DND-41 (cell line): Measurements from ENCODE around the gene CGRRF1.

ENCODE experiments used
- ATAC-seq: fragments of 200-7000 bp; cut with Tn5 transposase; 3 replicates; pipeline ENCODE4 v1.9.1; 2021; ENCODE audit warnings: low read depth; ENCODE audit not compliant: insufficient read depth
- DNase-seq: peaks from one replicate; pipeline ENCODE4 v3.0.0-alpha.2; 2020
- H2AFZ ChIP-seq: 2 replicates; pipeline ENCODE4 v1.6.0; 2012; ENCODE audit warnings: low read depth, low read length
- H3K27ac ChIP-seq: 2 replicates; pipeline ENCODE4 v1.5.1; 2012; ENCODE audit warnings: low read length, inconsistent platforms
- H3K27me3 ChIP-seq: fragments of 200-600 bp; sonication (generic); 2 replicates; pipeline ENCODE4 v1.6.0; 2012; ENCODE audit warnings: low read length, mild to moderate bottlenecking, inconsistent platforms; ENCODE audit not compliant: insufficient read depth, poor library complexity
- H3K36me3 ChIP-seq: 2 replicates; pipeline ENCODE4 v1.5.1; 2012; ENCODE audit warnings: low read length, inconsistent platforms; ENCODE audit not compliant: insufficient read depth
- H3K4me1 ChIP-seq: 2 replicates; pipeline ENCODE4 v1.5.1; 2012; ENCODE audit warnings: mild to moderate bottlenecking, low read length; ENCODE audit not compliant: insufficient read depth
- H3K4me2 ChIP-seq: 2 replicates; pipeline ENCODE4 v1.6.0; 2012; ENCODE audit warnings: mild to moderate bottlenecking, moderate library complexity, low read length, inconsistent platforms; ENCODE audit not compliant: insufficient read depth
- H3K4me3 ChIP-seq, 2 experiments: fragments of 200-600 bp in 1 of 2; shearing (Covaris generic) in 1 of 2; 2 replicates each; pipeline ENCODE4 v1.5.1; 2012 to 2016; ENCODE audit warnings: inconsistent platforms in 2 of 2, low read length in 2 of 2, mild to moderate bottlenecking in 2 of 2, low read depth in 1 of 2, moderate library complexity in 1 of 2
- H3K79me2 ChIP-seq: 2 replicates; pipeline ENCODE4 v1.6.0; 2012; ENCODE audit warnings: low read length, inconsistent platforms; ENCODE audit not compliant: insufficient read depth
- H3K9ac ChIP-seq: 2 replicates; pipeline ENCODE4 v1.6.0; 2012; ENCODE audit warnings: low read depth, mild to moderate bottlenecking, inconsistent platforms, low read length, moderate library complexity
- H3K9me3 ChIP-seq: 2 replicates; pipeline ENCODE4 v1.5.1; 2012; ENCODE audit warnings: low read length, moderate library complexity, mild to moderate bottlenecking, inconsistent platforms; ENCODE audit not compliant: insufficient read depth, severe bottlenecking
- H4K20me1 ChIP-seq: 2 replicates; pipeline ENCODE4 v1.6.0; 2012; ENCODE audit warnings: low read length; ENCODE audit not compliant: insufficient read depth
- EZH2 ChIP-seq: IDR thresholded peaks from 3 replicates; pipeline ENCODE4 v1.6.1; 2012; ENCODE audit warnings: borderline replicate concordance, low read depth, mild to moderate bottlenecking, moderate library complexity, low read length, inconsistent platforms; ENCODE audit not compliant: severe bottlenecking
- TF ChIP-seq, protein P1 (sequence below): IDR thresholded peaks from 2 replicates; pipeline ENCODE4 v1.5.1; 2012; ENCODE audit warnings: borderline replicate concordance, low read length, moderate library complexity, mild to moderate bottlenecking; ENCODE audit not compliant: poor library complexity, severe bottlenecking; ENCODE audit errors: extremely low read depth

Gene CGRRF1

DNA sequence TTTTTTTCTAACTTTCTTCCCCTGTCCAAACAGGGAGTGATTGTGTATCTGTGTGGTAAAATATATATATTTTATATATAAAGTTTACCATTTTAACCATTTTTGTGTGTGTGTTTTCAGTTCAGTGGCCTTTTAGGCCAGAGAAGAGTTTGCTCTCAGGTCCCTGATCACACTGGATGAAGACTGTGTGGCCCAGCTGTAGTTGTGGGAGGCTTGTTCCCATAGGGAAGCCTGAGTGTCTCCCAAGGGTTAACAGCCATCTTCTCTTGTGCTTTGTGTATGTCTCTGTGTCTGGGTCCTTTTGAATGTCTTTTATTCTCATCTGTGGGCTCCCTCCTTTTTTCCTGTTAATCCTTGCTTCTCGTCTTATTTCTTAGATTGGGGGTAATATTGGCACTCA, 23.4 kb downstream of the CGRRF1 start:
- no peaks in the 10 kb centered on the region for H3K9me3 ChIP-seq
- DNase-seq (no peak), ATAC-seq (no peak)
- TF ChIP-seq, protein P1, sequence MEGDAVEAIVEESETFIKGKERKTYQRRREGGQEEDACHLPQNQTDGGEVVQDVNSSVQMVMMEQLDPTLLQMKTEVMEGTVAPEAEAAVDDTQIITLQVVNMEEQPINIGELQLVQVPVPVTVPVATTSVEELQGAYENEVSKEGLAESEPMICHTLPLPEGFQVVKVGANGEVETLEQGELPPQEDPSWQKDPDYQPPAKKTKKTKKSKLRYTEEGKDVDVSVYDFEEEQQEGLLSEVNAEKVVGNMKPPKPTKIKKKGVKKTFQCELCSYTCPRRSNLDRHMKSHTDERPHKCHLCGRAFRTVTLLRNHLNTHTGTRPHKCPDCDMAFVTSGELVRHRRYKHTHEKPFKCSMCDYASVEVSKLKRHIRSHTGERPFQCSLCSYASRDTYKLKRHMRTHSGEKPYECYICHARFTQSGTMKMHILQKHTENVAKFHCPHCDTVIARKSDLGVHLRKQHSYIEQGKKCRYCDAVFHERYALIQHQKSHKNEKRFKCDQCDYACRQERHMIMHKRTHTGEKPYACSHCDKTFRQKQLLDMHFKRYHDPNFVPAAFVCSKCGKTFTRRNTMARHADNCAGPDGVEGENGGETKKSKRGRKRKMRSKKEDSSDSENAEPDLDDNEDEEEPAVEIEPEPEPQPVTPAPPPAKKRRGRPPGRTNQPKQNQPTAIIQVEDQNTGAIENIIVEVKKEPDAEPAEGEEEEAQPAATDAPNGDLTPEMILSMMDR = no peak
- TF ChIP-seq EZH2 = no peak
- no peak overlapping the region for H3K4me2 ChIP-seq
- H4K20me1 ChIP-seq = no peaks in the 10 kb centered on the region
- H3K9ac ChIP-seq = no peak overlapping the region
- H3K36me3 ChIP-seq = no peaks in the 10 kb centered on the region
- no peak overlapping the region for H3K4me3 ChIP-seq
- H3K27me3 ChIP-seq = no peaks in the 10 kb centered on the region
- no peak overlapping the region for H3K27ac ChIP-seq
- no peak overlapping the region for H2AFZ ChIP-seq
- no peaks in the 10 kb centered on the region for H3K79me2 ChIP-seq
- no peaks in the 10 kb centered on the region for H3K4me1 ChIP-seq

DNA sequence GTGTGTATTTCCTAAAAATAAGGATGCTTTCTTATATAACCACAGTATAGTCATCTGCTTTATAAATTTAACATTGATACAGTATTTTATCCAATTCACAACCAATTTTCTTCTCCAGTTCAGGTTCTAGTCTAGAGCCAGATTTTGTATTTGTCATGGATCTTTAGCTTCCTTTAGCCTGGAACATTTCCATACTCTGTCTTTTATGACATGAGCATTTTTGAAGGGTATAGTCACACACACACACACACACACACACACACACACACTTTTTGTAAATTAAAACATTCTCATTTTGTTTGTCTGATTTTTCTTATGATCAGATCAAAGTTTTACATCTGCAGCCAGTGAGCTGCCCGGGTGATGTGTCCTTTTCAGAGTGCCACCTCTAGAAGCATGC, 25.4 kb downstream of the CGRRF1 start:
- no peaks in the 10 kb centered on the region for H3K9me3 ChIP-seq
- no peak for DNase-seq
- H3K9ac ChIP-seq = no peak overlapping the region
- H3K4me1 ChIP-seq = no peaks in the 10 kb centered on the region
- H3K27me3 ChIP-seq = no peaks in the 10 kb centered on the region
- no peak overlapping the region for H3K4me2 ChIP-seq
- no peak overlapping the region for H3K4me3 ChIP-seq
- H3K36me3 ChIP-seq = no peaks in the 10 kb centered on the region
- ATAC-seq = no peak
- H2AFZ ChIP-seq = no peak overlapping the region
- TF ChIP-seq, protein P1 = no peak
- no peak for TF ChIP-seq EZH2
- H3K79me2 ChIP-seq = no peaks in the 10 kb centered on the region
- no peak overlapping the region for H3K27ac ChIP-seq
- H4K20me1 ChIP-seq = no peaks in the 10 kb centered on the region

DNA sequence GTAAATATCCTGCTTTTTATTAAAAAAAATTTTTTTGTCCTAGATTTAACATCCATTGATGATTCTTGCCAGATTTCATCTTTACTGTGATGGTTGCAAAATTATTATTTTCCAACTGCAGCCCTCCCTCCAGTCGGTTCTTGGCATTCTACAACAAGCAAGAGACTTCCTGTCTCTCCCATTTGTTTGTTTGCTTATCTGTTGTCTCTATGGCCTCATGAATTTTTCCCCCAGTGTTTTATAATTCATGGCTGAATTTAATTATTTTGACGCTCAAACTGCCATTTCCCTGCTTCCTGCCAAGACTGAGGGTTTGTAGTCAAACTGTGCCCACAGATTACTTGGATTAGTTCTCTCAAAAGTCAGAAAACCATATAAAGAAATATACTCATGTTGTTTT, 25.9 kb downstream of the CGRRF1 start:
- H4K20me1 ChIP-seq = no peaks in the 10 kb centered on the region
- H3K4me3 ChIP-seq = no peak overlapping the region
- no peaks in the 10 kb centered on the region for H3K9me3 ChIP-seq
- H3K4me1 ChIP-seq = no peaks in the 10 kb centered on the region
- no peak overlapping the region for H3K27ac ChIP-seq
- no peaks in the 10 kb centered on the region for H3K27me3 ChIP-seq
- DNase-seq (no peak), ATAC-seq (no peak)
- H3K4me2 ChIP-seq = no peak overlapping the region
- H3K36me3 ChIP-seq = no peaks in the 10 kb centered on the region
- no peak for TF ChIP-seq EZH2
- TF ChIP-seq, protein P1 = no peak
- H2AFZ ChIP-seq = no peak overlapping the region
- no peak overlapping the region for H3K9ac ChIP-seq
- H3K79me2 ChIP-seq = no peaks in the 10 kb centered on the region

DNA sequence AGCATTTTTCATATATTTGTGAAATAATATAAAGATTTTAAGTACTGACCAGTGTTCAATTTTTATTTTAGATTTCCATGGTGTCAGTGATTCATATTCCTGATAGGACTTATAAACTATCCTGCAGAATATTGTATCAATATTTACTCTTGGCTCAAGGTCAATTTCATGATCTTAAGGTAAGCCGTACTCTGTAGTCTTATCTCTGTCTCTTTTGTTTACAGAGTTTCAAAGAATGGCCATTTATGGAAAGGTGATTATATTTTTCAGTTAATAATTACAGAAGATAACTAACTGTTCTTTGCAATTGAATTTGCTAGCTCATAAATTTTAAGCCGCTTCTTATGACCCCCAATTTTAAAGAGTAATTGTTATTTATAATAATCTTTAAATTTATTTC, 27.9 kb downstream of the CGRRF1 start:
- H3K27ac ChIP-seq = no peak overlapping the region
- H3K36me3 ChIP-seq = no peaks in the 10 kb centered on the region
- ATAC-seq = no peak
- no peaks in the 10 kb centered on the region for H3K27me3 ChIP-seq
- DNase-seq = no peak
- no peaks in the 10 kb centered on the region for H3K4me1 ChIP-seq
- H2AFZ ChIP-seq = no peak overlapping the region
- H3K79me2 ChIP-seq = no peaks in the 10 kb centered on the region
- no peaks in the 10 kb centered on the region for H4K20me1 ChIP-seq
- no peak overlapping the region for H3K4me3 ChIP-seq
- no peaks in the 10 kb centered on the region for H3K9me3 ChIP-seq
- TF ChIP-seq, protein P1 = no peak
- TF ChIP-seq EZH2 = no peak
- no peak overlapping the region for H3K9ac ChIP-seq
- H3K4me2 ChIP-seq = no peak overlapping the region
